ENCODE data around the gene ATP13A3. TPM values are rescaled to one million over a fixed set of nuclear protein-coding genes. Genes with fewer than 3 reads are reported as not detected.

The ATP13A3 gene
- total RNA-seq, 2 experiments from 2014 or later: 56.3 to 57.0 TPM

Other genes with a start within 250 kb of the ATP13A3 start
- gene CPN2, start 135.7 kb downstream of the ATP13A3 start, total RNA-seq: not detected
- not detected for gene LRRC15, start 117.3 kb downstream of the ATP13A3 start, total RNA-seq
- gene GP5, start 87.7 kb downstream of the ATP13A3 start, total RNA-seq: 1 to 10 TPM; 2.2 to 2.3 TPM
- 1 to 10 TPM; 6.3 to 8.1 TPM for gene TMEM44, start 146.4 kb upstream of the ATP13A3 start, total RNA-seq
- gene LSG1, start 185.2 kb upstream of the ATP13A3 start, total RNA-seq: 10 to 100 TPM; 47.3 to 55.2 TPM
- 1 to 10 TPM; 5.1 to 6.6 TPM for gene FAM43A, start 198.9 kb upstream of the ATP13A3 start, total RNA-seq